ENCODE measurements around the gene TULP1. TPM values are rescaled to one million over a fixed set of nuclear protein-coding genes. Genes with fewer than 3 reads are reported as not detected.
A peak's percentile ranks its signal among the peaks of the same experiment; 100 is the strongest.

The TULP1 gene
- total and polyA plus RNA-seq, 2 of the 13 experiments (the other 11 are each of a cell fraction or from before 2014, with no cell fraction given), result not detected

DNA sequence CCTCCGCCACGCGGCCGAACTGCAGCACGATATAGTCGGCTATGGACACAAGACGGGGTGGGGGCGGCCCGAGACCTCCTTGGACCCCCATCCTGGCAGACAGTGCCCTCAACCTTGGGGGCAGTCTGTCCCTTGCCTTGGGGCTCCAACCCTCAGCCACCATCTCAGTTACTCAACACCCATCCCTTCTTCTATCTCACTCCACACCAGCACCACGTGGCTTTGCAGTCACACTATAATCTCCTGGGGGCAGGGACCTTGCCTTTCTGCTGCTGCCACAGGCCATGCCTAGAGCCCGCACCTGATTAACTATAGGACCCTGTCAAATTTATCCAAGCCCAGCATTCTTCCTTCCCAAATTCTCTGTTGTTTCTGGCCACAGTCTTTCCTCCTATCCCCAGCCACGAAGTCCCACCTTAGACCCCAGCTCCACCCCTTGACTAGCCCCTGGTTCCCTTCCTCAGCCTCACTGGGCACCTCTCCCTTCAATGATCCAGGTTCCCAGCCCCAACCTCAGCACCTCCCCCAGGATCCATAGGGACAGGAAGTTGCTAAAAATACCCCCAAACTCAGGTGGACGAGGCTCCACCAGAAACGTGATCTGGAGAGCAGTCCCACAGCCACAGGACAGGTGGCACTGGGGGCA is 14.2 kb downstream of the TULP1 start (continued):
- TF ChIP-seq, protein P1, sequence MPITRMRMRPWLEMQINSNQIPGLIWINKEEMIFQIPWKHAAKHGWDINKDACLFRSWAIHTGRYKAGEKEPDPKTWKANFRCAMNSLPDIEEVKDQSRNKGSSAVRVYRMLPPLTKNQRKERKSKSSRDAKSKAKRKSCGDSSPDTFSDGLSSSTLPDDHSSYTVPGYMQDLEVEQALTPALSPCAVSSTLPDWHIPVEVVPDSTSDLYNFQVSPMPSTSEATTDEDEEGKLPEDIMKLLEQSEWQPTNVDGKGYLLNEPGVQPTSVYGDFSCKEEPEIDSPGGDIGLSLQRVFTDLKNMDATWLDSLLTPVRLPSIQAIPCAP (CRISPR knock-in tag; IDR thresholded peaks at IDR 0.05; ENCODE audit: low read depth), result no peak
- TF ChIP-seq, protein P2, sequence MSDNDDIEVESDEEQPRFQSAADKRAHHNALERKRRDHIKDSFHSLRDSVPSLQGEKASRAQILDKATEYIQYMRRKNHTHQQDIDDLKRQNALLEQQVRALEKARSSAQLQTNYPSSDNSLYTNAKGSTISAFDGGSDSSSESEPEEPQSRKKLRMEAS (IDR thresholded peaks at IDR 0.05), result peak; percentile 55; the same call in 1 of the 2 replicates
- TF ChIP-seq, protein P3, sequence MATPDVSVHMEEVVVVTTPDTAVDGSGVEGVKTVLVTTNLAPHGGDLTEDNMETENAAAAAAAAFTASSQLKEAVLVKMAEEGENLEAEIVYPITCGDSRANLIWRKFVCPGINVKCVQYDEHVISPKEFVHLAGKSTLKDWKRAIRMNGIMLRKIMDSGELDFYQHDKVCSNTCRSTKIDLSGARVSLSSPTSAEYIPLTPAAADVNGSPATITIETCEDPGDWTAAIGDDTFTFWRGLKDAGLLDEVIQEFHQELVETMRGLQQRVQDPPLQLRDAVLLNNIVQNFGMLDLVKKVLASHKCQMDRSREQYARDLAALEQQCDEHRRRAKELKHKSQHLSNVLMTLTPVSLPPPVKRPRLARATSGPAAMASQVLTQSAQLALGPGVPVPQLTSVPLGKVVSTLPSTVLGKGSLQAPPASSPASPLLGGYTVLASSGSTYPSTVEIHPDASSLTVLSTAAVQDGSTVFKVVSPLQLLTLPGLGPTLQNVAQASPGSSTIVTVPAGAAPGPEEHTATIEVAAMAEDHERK (CRISPR knock-in tag; IDR thresholded peaks at IDR 0.05; ENCODE audit: low read depth), result no peak
- no peak for TF ChIP-seq ZNF34 (CRISPR knock-in tag; IDR thresholded peaks at IDR 0.05; ENCODE audit: borderline replicate concordance)
- TF ChIP-seq ZNF615 (CRISPR knock-in tag; IDR thresholded peaks at IDR 0.05; ENCODE audit: borderline replicate concordance), result no peak
- no peak for TF ChIP-seq RELA (CRISPR knock-in tag; IDR thresholded peaks at IDR 0.05)
- no peak for TF ChIP-seq NCOA5 (CRISPR knock-in tag; IDR thresholded peaks at IDR 0.05)
- no peak for TF ChIP-seq MYNN (CRISPR knock-in tag; IDR thresholded peaks at IDR 0.05; ENCODE audit: low read depth)
- no peak for TF ChIP-seq JDP2 (CRISPR knock-in tag; IDR thresholded peaks at IDR 0.05; ENCODE audit: borderline replicate concordance)
- 0 out of 3 replicates have a peak, but pooled peaks have one; percentile 14 for TF ChIP-seq MXI1 (IDR thresholded peaks at IDR 0.05; ENCODE audit: borderline replicate concordance, low read depth, low read length)
- 0 out of 2 replicates have a peak, but pooled peaks have one; percentile 79 for TF ChIP-seq NFIB (CRISPR knock-in tag; IDR thresholded peaks at IDR 0.05; ENCODE audit: borderline replicate concordance)
- TF ChIP-seq, protein P4, sequence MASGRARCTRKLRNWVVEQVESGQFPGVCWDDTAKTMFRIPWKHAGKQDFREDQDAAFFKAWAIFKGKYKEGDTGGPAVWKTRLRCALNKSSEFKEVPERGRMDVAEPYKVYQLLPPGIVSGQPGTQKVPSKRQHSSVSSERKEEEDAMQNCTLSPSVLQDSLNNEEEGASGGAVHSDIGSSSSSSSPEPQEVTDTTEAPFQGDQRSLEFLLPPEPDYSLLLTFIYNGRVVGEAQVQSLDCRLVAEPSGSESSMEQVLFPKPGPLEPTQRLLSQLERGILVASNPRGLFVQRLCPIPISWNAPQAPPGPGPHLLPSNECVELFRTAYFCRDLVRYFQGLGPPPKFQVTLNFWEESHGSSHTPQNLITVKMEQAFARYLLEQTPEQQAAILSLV (CRISPR knock-in tag; IDR thresholded peaks at IDR 0.05; ENCODE audit: borderline replicate concordance), result 0 out of 2 replicates have a peak, but pooled peaks have one; percentile 7
- 0 out of 2 replicates have a peak, but pooled peaks have one; percentile 9 for TF ChIP-seq ZNF737 (CRISPR knock-in tag; IDR thresholded peaks at IDR 0.05; ENCODE audit: borderline replicate concordance)
- TF ChIP-seq ATF1 (CRISPR knock-in tag; IDR thresholded peaks at IDR 0.05), result no peak
- TF ChIP-seq, protein P5, sequence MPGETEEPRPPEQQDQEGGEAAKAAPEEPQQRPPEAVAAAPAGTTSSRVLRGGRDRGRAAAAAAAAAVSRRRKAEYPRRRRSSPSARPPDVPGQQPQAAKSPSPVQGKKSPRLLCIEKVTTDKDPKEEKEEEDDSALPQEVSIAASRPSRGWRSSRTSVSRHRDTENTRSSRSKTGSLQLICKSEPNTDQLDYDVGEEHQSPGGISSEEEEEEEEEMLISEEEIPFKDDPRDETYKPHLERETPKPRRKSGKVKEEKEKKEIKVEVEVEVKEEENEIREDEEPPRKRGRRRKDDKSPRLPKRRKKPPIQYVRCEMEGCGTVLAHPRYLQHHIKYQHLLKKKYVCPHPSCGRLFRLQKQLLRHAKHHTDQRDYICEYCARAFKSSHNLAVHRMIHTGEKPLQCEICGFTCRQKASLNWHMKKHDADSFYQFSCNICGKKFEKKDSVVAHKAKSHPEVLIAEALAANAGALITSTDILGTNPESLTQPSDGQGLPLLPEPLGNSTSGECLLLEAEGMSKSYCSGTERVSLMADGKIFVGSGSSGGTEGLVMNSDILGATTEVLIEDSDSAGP (CRISPR knock-in tag; IDR thresholded peaks at IDR 0.05; ENCODE audit: borderline replicate concordance), result no peak
- TF ChIP-seq ZNF724P (CRISPR knock-in tag; IDR thresholded peaks at IDR 0.05; ENCODE audit: borderline replicate concordance), result no peak
- TF ChIP-seq, protein P6, sequence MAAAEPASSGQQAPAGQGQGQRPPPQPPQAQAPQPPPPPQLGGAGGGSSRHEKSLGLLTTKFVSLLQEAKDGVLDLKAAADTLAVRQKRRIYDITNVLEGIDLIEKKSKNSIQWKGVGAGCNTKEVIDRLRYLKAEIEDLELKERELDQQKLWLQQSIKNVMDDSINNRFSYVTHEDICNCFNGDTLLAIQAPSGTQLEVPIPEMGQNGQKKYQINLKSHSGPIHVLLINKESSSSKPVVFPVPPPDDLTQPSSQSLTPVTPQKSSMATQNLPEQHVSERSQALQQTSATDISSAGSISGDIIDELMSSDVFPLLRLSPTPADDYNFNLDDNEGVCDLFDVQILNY (CRISPR knock-in tag; conservative IDR thresholded peaks at IDR 0.05), result no peak
- TF ChIP-seq, protein P7, sequence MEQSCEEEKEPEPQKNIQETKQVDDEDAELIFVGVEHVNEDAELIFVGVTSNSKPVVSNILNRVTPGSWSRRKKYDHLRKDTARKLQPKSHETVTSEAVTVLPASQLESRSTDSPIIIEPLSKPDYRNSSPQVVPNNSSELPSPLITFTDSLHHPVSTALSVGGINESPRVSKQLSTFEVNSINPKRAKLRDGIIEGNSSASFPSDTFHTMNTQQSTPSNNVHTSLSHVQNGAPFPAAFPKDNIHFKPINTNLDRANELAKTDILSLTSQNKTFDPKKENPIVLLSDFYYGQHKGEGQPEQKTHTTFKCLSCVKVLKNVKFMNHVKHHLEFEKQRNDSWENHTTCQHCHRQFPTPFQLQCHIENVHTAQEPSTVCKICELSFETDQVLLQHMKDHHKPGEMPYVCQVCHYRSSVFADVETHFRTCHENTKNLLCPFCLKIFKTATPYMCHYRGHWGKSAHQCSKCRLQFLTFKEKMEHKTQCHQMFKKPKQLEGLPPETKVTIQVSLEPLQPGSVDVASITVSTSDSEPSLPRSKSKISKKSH (CRISPR knock-in tag; IDR thresholded peaks at IDR 0.05; ENCODE audit: borderline replicate concordance), result peak; percentile 83; the same call in 1 of the 2 replicates
- TF ChIP-seq, protein P8, sequence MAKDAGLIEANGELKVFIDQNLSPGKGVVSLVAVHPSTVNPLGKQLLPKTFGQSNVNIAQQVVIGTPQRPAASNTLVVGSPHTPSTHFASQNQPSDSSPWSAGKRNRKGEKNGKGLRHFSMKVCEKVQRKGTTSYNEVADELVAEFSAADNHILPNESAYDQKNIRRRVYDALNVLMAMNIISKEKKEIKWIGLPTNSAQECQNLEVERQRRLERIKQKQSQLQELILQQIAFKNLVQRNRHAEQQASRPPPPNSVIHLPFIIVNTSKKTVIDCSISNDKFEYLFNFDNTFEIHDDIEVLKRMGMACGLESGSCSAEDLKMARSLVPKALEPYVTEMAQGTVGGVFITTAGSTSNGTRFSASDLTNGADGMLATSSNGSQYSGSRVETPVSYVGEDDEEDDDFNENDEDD (CRISPR knock-in tag; IDR thresholded peaks at IDR 0.05; ENCODE audit: borderline replicate concordance), result 0 out of 2 replicates have a peak, but pooled peaks have one; percentile 10
